HCT116 (cell line): ENCODE results near the gene SEMA7A. TPM values are rescaled to one million over a fixed set of nuclear protein-coding genes. Genes with fewer than 3 reads are reported as not detected.
A peak's percentile ranks its signal among the peaks of the same experiment; 100 is the strongest.

ENCODE experiments used
- ATAC-seq: fragments of 200-7000 bp; cut with Tn5 transposase; 2 replicates; pipeline ENCODE4 v1.9.1; 2020; ENCODE audit warnings: mild to moderate bottlenecking, moderate library complexity
- BruUV-seq: library from RNA; stranded (reverse); fragments of 400-500 nt; replicated peaks from 2 replicates; lab custom pipeline; 2021; lab: Mats Ljungman, UMichigan
- CTCF ChIA-PET: fragments of 300-600 bp; sonication (Branson Sonifier 250); formaldehyde crosslinking; loops from one replicate; lab custom pipeline; 2021; ENCODE audit warnings: antibody characterized with exemption; lab: Charles Lee
- POLR2A ChIA-PET: fragments of 300-600, 350-600 bp; sonication (Branson Sonifier 250); formaldehyde crosslinking; loops from one replicate; lab custom pipeline; 2021; ENCODE audit warnings: antibody characterized with exemption; lab: Charles Lee
- RAD21 ChIA-PET, 2 experiments: fragments of 300-600 bp; sonication (Branson Sonifier 250); formaldehyde crosslinking; loops; one replicate each; lab custom pipeline; 2023; ENCODE audit warnings: low total read pairs in 2 of 2; ENCODE audit not compliant: uncharacterized antibody in 2 of 2, unreplicated experiment in 2 of 2, low non-redundant PET in 1 of 2; lab: Charles Lee
- DNase-seq: peaks from one replicate; pipeline ENCODE4 v3.0.0-alpha.2; 2010; ENCODE audit warnings: low read depth, low spot score
- H2AFZ ChIP-seq: fragments of 200-600 bp; shearing (Covaris generic), sonication (generic); 2 replicates; pipeline ENCODE4 v1.6.1; 2017; ENCODE audit warnings: low read depth, mixed run types, mixed read lengths, antibody characterized with exemption, low read length; ENCODE audit not compliant: poor library complexity, severe bottlenecking
- H3K27ac ChIP-seq: 2 replicates; pipeline ENCODE4 v1.5.1; 2012; ENCODE audit warnings: low read depth, low read length
- H3K27me3 ChIP-seq: fragments of 200-600 bp; sonication (generic); 2 replicates; pipeline ENCODE4 v1.6.1; 2016; ENCODE audit warnings: mixed run types, low read length, mixed read lengths; ENCODE audit not compliant: insufficient read depth
- H3K36me3 ChIP-seq, 2 experiments: fragments of 200-500 bp in 1 of 2; fragments of 200-600 bp in 1 of 2; sonication (Bioruptor generic) in 1 of 2; sonication (generic) in 1 of 2; 2 replicates each; pipeline versions ENCODE4 v1.5.1 to v1.6.1; 2014 to 2016; ENCODE audit warnings: low read length in 2 of 2, inconsistent platforms in 1 of 2, mixed read lengths in 1 of 2, mixed run types in 1 of 2; ENCODE audit not compliant: insufficient read depth in 2 of 2, control insufficient read depth in 1 of 2
- H3K4me1 ChIP-seq, 2 experiments: fragments of 200-600 bp in 1 of 2; sonication (generic) in 1 of 2; 2 replicates each; pipeline versions ENCODE4 v1.5.1 to v1.6.1; 2012 to 2017; ENCODE audit warnings: low read length in 2 of 2, inconsistent platforms in 1 of 2, mild to moderate bottlenecking in 1 of 2, mixed read lengths in 1 of 2, mixed run types in 1 of 2, moderate library complexity in 1 of 2; ENCODE audit not compliant: insufficient read depth in 2 of 2, control insufficient read depth in 1 of 2
- H3K4me2 ChIP-seq: fragments of 200-600 bp; sonication (generic); 2 replicates; pipeline ENCODE4 v1.6.1; 2017; ENCODE audit warnings: mixed run types, low read length, mixed read lengths
- H3K4me3 ChIP-seq, 2 experiments: fragments of 200-600 bp in 1 of 2; sonication (generic) in 1 of 2; replicated peaks in 1 of 2; 2 replicates each; pipeline ENCODE4 v1.5.1; 2011 to 2016; ENCODE audit warnings: low read length in 2 of 2, control low read depth in 1 of 2, low read depth in 1 of 2, mild to moderate bottlenecking in 1 of 2, mixed read lengths in 1 of 2, mixed run types in 1 of 2
- H3K79me2 ChIP-seq: fragments of 200-600 bp; sonication (generic); 2 replicates; pipeline ENCODE4 v1.6.1; 2017; ENCODE audit warnings: mild to moderate bottlenecking, mixed run types, low read length, moderate library complexity, mixed read lengths; ENCODE audit not compliant: insufficient read depth
- H3K9ac ChIP-seq: fragments of 200-600 bp; sonication (generic); 2 replicates; pipeline ENCODE4 v1.6.1; 2016; ENCODE audit warnings: low read length, mixed read lengths
- H3K9me2 ChIP-seq: fragments of 200-600 bp; sonication (generic), shearing (Covaris generic); 2 replicates; pipeline ENCODE4 v1.6.1; 2017; ENCODE audit warnings: mixed run types, mild to moderate bottlenecking, moderate library complexity; ENCODE audit not compliant: insufficient read depth
- H3K9me3 ChIP-seq, 2 experiments: fragments of 200-500 bp in 1 of 2; fragments of 200-600 bp in 1 of 2; sonication (Bioruptor generic) in 1 of 2; sonication (generic) in 1 of 2; 2 replicates each; pipeline ENCODE4 v1.6.1; 2014 to 2017; ENCODE audit warnings: low read length in 2 of 2, mixed read lengths in 2 of 2, inconsistent platforms in 1 of 2, low read depth in 1 of 2, mild to moderate bottlenecking in 1 of 2, mixed run types in 1 of 2, moderate library complexity in 1 of 2; ENCODE audit not compliant: control insufficient read depth in 1 of 2, insufficient read depth in 1 of 2
- H4K20me1 ChIP-seq: fragments of 200-600 bp; sonication (generic), shearing (Covaris generic); 2 replicates; pipeline ENCODE4 v1.6.1; 2017; ENCODE audit warnings: mixed run types, mild to moderate bottlenecking, moderate library complexity; ENCODE audit not compliant: insufficient read depth
- ATF3 ChIP-seq: IDR thresholded peaks from 2 replicates; pipeline ENCODE4 v1.6.1; 2012
- CBX3 ChIP-seq: IDR thresholded peaks from 2 replicates; pipeline ENCODE4 v1.6.1; 2012; ENCODE audit warnings: low read depth
- CEBPB ChIP-seq: IDR thresholded peaks from 2 replicates; pipeline ENCODE4 v1.6.1; 2012; ENCODE audit warnings: low read depth
- CTCF ChIP-seq, 3 experiments: fragments of 200-600 bp in 1 of 3; sonication (generic) in 1 of 3; IDR thresholded peaks in 2 of 3; conservative IDR thresholded peaks in 1 of 3; 2 replicates each; pipeline ENCODE4 v1.5.1; 2012 to 2017; ENCODE audit warnings: low read depth in 2 of 3, low read length in 2 of 3, antibody characterized with exemption in 1 of 3, borderline replicate concordance in 1 of 3, control low read depth in 1 of 3, mild to moderate bottlenecking in 1 of 3, mixed read lengths in 1 of 3, mixed run types in 1 of 3, moderate library complexity in 1 of 3; ENCODE audit not compliant: insufficient read depth in 1 of 3
- EGR1 ChIP-seq: IDR thresholded peaks from 2 replicates; pipeline ENCODE4 v1.6.1; 2012; ENCODE audit warnings: low read depth
- ELF1 ChIP-seq: IDR thresholded peaks from 2 replicates; pipeline ENCODE4 v1.6.1; 2012; ENCODE audit warnings: low read depth, borderline replicate concordance
- EZH2 ChIP-seq: fragments of 200-600 bp; sonication (generic); IDR thresholded peaks from 2 replicates; pipeline ENCODE4 v1.6.1; 2017; ENCODE audit warnings: antibody characterized with exemption, mixed run types
- EZH2phosphoT487 ChIP-seq: fragments of 200-600 bp; IDR thresholded peaks from 2 replicates; pipeline ENCODE4 v1.6.1; 2018; ENCODE audit warnings: antibody characterized with exemption, borderline replicate concordance
- FOSL1 ChIP-seq: IDR thresholded peaks from 2 replicates; pipeline ENCODE4 v1.6.1; 2012; ENCODE audit warnings: low read depth
- JUND ChIP-seq: IDR thresholded peaks from 2 replicates; pipeline ENCODE4 v1.6.1; 2012
- MAX ChIP-seq: IDR thresholded peaks from 2 replicates; pipeline ENCODE4 v1.6.1; 2012
- POLR2A ChIP-seq: IDR thresholded peaks from 2 replicates; pipeline ENCODE4 v1.7.0; 2011; ENCODE audit warnings: borderline replicate concordance; ENCODE audit not compliant: insufficient read depth, insufficient read length; ENCODE audit errors: extremely low read depth
- POLR2AphosphoS5 ChIP-seq: IDR thresholded peaks from 2 replicates; pipeline ENCODE4 v1.6.1; 2011; ENCODE audit warnings: mild to moderate bottlenecking, low read depth, low read length, moderate library complexity
- RAD21 ChIP-seq: IDR thresholded peaks from 2 replicates; pipeline ENCODE4 v1.6.1; 2012; ENCODE audit warnings: low read depth, mild to moderate bottlenecking
- REST ChIP-seq: IDR thresholded peaks from 2 replicates; pipeline ENCODE4 v1.6.1; 2012; ENCODE audit warnings: low read depth
- SP1 ChIP-seq: IDR thresholded peaks from 2 replicates; pipeline ENCODE4 v1.6.1; 2012; ENCODE audit warnings: low read depth
- SRF ChIP-seq: IDR thresholded peaks from 2 replicates; pipeline ENCODE4 v1.6.1; 2012; ENCODE audit warnings: low read depth
- YY1 ChIP-seq: IDR thresholded peaks from 2 replicates; pipeline ENCODE4 v1.6.1; 2011; ENCODE audit warnings: low read length, low read depth, moderate library complexity, mild to moderate bottlenecking; ENCODE audit not compliant: insufficient replicate concordance; ENCODE audit errors: extremely low read depth
- ZFX ChIP-seq: fragments of 450-650 bp; IDR thresholded peaks from 2 replicates; pipeline ENCODE4 v1.6.1; 2017
- intact Hi-C: fragments of 100-400 bp; cut with micrococcal nuclease; formaldehyde crosslinking; loops from 2 replicates; pipeline ENCODE4 v1.10.0; 2022
- total RNA-seq: library from RNA; stranded (reverse); gene quantifications from one replicate; pipeline ENCODE4 v1.2.1, GENCODE V29; 2021; ENCODE audit not compliant: unreplicated experiment

SEMA7A gene
- total RNA-seq, 1 experiment from 2014 or later: 13.8 TPM

GRCh38 chr15:74396445-74397238 lies 37.1 kb downstream of the SEMA7A start:
- H3K27me3 ChIP-seq: no peaks in the 10 kb centered on the region
- ATAC-seq (peak; percentile 76), DNase-seq (peak; percentile 89)
- H3K4me2 ChIP-seq: peak overlapping the region; percentile 75
- H3K9me3 ChIP-seq: no peaks in the 10 kb centered on the region
- ChIA-PET CTCF (interaction anchor here (1.2 kb wide), 1 partner anchor 14 kb away, joined by 4 read pairs; no protein-coding TSS in a partner anchor), POLR2A (interaction anchor here (0.7 to 3.6 kb wide), 7 partner anchors 8 to 27 kb away, joined by 3 to 24 read pairs (median 4); no protein-coding TSS in a partner anchor), RAD21 (no interaction called here)
- H3K36me3 ChIP-seq: no peaks in the 10 kb centered on the region
- TSS peak; percentile 61 for BruUV-seq
- H3K4me1 ChIP-seq: peaks cover 68 to 98% of the 10 kb centered on the region in 2 experiments
- H3K9me2 ChIP-seq: no peaks in the 10 kb centered on the region
- peak overlapping the region; percentile 16 to 40; a peak in 3 of 4 replicates for H3K4me3 ChIP-seq
- peak overlapping the region; percentile 66 for H3K9ac ChIP-seq
- intact Hi-C loops: loop anchor here (1.0 kb wide), 1 partner anchor 27 kb away; no protein-coding TSS in a partner anchor
- no peak overlapping the region for H2AFZ ChIP-seq
- H4K20me1 ChIP-seq: no peaks in the 10 kb centered on the region
- H3K79me2 ChIP-seq: no peaks in the 10 kb centered on the region
- peak overlapping the region; percentile 75 for H3K27ac ChIP-seq
- TF ChIP-seq SP1 (no peak), JUND (no peak), MAX (no peak), POLR2A (no peak), FOSL1 (no peak), EZH2phosphoT487 (no peak), EGR1 (no peak), SRF (no peak), ELF1 (no peak), POLR2AphosphoS5 (peak; percentile 71), RAD21 (no peak), CBX3 (no peak), ATF3 (no peak), YY1 (no peak), CTCF (IDR thresholded peaks at IDR 0.05 in 2 of 3, conservative IDR thresholded peaks at IDR 0.05 in 1 of 3; ENCODE audit: borderline replicate concordance in 1 of 3, insufficient read depth in 1 of 3, low read depth in 2 of 3, low read length in 2 of 3) (0 out of 6 replicates have a peak, but pooled peaks of 1 of the 3 experiments have one; percentile 6), EZH2 (no peak), ZFX (0 out of 2 replicates have a peak, but pooled peaks have one; percentile 4), CEBPB (no peak), REST (no peak)
